Calu3 (cell line): ENCODE measurements around the gene NLRP6. TPM values are rescaled to one million over a fixed set of nuclear protein-coding genes. Genes with fewer than 3 reads are reported as not detected.

Source experiments
- BruUV-seq: library from RNA; stranded (reverse); fragments of 400-500 nt; replicated peaks from 2 replicates; lab custom pipeline; 2021; lab: Mats Ljungman, UMichigan
- CTCF ChIA-PET: fragments of 300-600 bp; sonication (Branson Sonifier 250); formaldehyde crosslinking; loops from one replicate; lab custom pipeline; 2022; ENCODE audit warnings: antibody characterized with exemption; lab: Charles Lee
- DNase-seq: peaks from one replicate; pipeline ENCODE4 v3.0.0; 2022
- H3K27ac Mint-ChIP-seq: one replicate; pipeline ENCODE4 v1.8.0; 2022; ENCODE audit warnings: mixed read lengths; ENCODE audit not compliant: unreplicated experiment
- H3K27me3 Mint-ChIP-seq: one replicate; pipeline ENCODE4 v1.8.0; 2022; ENCODE audit warnings: mixed read lengths; ENCODE audit not compliant: unreplicated experiment
- H3K36me3 Mint-ChIP-seq: one replicate; pipeline ENCODE4 v1.8.0; 2022; ENCODE audit warnings: mild to moderate bottlenecking, moderate library complexity, mixed read lengths; ENCODE audit not compliant: insufficient read depth, unreplicated experiment
- H3K4me1 Mint-ChIP-seq: one replicate; pipeline ENCODE4 v1.8.0; 2022; ENCODE audit warnings: mild to moderate bottlenecking, low read depth, mixed read lengths; ENCODE audit not compliant: unreplicated experiment
- H3K4me3 Mint-ChIP-seq: one replicate; pipeline ENCODE4 v1.8.0; 2022; ENCODE audit warnings: mild to moderate bottlenecking, low read depth, moderate library complexity, mixed read lengths; ENCODE audit not compliant: unreplicated experiment
- H3K9me3 Mint-ChIP-seq: one replicate; pipeline ENCODE4 v1.8.0; 2022; ENCODE audit warnings: low read depth, mixed read lengths; ENCODE audit not compliant: unreplicated experiment
- CTCF ChIP-seq: fragments of 200-600 bp; IDR thresholded peaks from one replicate; pipeline ENCODE4 v1.8.0; 2022; ENCODE audit warnings: antibody characterized with exemption; ENCODE audit not compliant: unreplicated experiment
- intact Hi-C: fragments of 100-400 bp; cut with micrococcal nuclease; formaldehyde crosslinking; loops from one replicate; pipeline ENCODE4 v1.10.0; 2022; ENCODE audit not compliant: unreplicated experiment
- total RNA-seq: library from RNA; stranded (reverse); gene quantifications from 2 replicates; pipeline ENCODE4 v1.2.3, GENCODE V29; 2022

The NLRP6 gene
- total RNA-seq, 1 experiment from 2014 or later: not detected

GRCh38 chr11:299951-300735, 21.9 kb downstream of the NLRP6 start:
- peaks cover 56% of the 10 kb centered on the region for H3K27me3 Mint-ChIP-seq
- TF ChIP-seq CTCF: no peak
- CTCF ChIA-PET: interaction anchor here (1.1 kb wide), 1 partner anchor 10 kb away, joined by 3 read pairs; no protein-coding TSS in a partner anchor
- H3K27ac Mint-ChIP-seq: no peak overlapping the region
- BruUV-seq: no TSS peak
- intact Hi-C loops: loop anchor here (10.0 kb wide), 1 partner anchor 55 kb away; no protein-coding TSS in a partner anchor
- H3K36me3 Mint-ChIP-seq: no peaks in the 10 kb centered on the region
- H3K9me3 Mint-ChIP-seq: no peaks in the 10 kb centered on the region
- peaks cover 20% of the 10 kb centered on the region for H3K4me1 Mint-ChIP-seq
- no peak overlapping the region for H3K4me3 Mint-ChIP-seq
- no peak for DNase-seq

DNA sequence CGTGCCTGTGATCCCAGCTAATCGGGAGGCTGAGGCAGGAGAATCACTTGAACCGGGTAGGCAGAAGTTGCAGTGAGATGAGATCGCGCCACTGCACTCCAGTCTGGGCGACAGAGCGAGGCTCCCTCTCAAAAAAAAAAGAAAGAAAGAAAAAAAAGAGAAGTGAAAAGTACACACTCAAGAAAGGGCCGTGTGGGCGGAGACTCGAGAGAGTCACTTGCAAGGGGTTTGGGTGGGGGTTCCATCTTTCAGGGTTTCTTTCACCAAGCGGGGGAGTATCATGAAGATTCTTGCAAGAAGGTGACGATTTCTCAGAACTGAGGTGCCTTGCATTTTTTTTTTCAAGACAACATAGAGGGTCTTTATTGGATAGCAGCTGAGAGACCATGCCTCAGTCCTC, 25.2 kb downstream of the NLRP6 start:
- no TSS peak for BruUV-seq
- CTCF ChIA-PET: no interaction called here
- no peaks in the 10 kb centered on the region for H3K9me3 Mint-ChIP-seq
- H3K27ac Mint-ChIP-seq: no peak overlapping the region
- TF ChIP-seq CTCF: no peak
- no peaks in the 10 kb centered on the region for H3K36me3 Mint-ChIP-seq
- H3K27me3 Mint-ChIP-seq: peaks cover 31% of the 10 kb centered on the region
- no peak for DNase-seq
- H3K4me3 Mint-ChIP-seq: peak overlapping the region; percentile 17
- intact Hi-C loops: loop anchor here (10.0 kb wide), 1 partner anchor 51 kb away; no protein-coding TSS in a partner anchor
- H3K4me1 Mint-ChIP-seq: peaks cover 27% of the 10 kb centered on the region

DNA sequence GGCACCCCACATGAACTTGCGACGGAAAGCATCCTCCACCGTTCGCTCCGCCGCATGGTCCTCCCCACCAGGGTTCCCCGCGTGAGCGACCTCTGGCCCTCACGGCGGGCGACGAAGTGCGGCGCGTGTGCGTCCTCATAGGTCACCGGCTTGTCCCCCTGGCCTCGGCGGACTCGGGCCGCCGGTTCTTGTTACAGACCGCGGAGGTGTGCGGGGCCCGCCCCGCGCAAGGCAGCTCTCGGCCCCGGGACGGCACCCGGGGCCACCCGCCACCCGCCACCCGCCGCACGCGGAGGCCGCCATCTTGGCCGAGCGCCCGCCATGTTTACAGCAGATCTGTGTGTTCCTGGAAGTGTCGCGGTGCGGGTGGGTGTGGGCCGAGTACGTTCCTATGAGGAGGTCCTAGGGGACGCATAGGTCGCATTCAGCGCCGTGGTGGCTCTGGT, 25.9 kb downstream of the NLRP6 start:
- Mint-ChIP-seq H3K27me3 (peaks cover 38% of the 10 kb centered on the region), H3K9me3 (no peaks in the 10 kb centered on the region), H3K36me3 (no peaks in the 10 kb centered on the region), H3K27ac (no peak overlapping the region), H3K4me1 (peaks cover 34% of the 10 kb centered on the region), H3K4me3 (no peak overlapping the region)
- CTCF ChIA-PET: interaction anchor here (0.7 to 0.9 kb wide), 2 partner anchors 52 to 141 kb away, joined by 3 to 8 read pairs; no protein-coding TSS in a partner anchor
- no peak for DNase-seq
- TF ChIP-seq CTCF: no peak
- intact Hi-C loops: loop anchor here (10.0 kb wide), 1 partner anchor 51 kb away; no protein-coding TSS in a partner anchor
- no TSS peak for BruUV-seq

GRCh38 chr11:304915-305843, 27.0 kb downstream of the NLRP6 start:
- intact Hi-C loops: loop anchor here (10.0 kb wide), 1 partner anchor 50 kb away; no protein-coding TSS in a partner anchor
- DNase-seq: peak; percentile 59
- Mint-ChIP-seq H3K9me3 (no peaks in the 10 kb centered on the region), H3K4me1 (peaks cover 42% of the 10 kb centered on the region), H3K27me3 (peaks cover 44% of the 10 kb centered on the region), H3K4me3 (no peak overlapping the region), H3K36me3 (no peaks in the 10 kb centered on the region), H3K27ac (no peak overlapping the region)
- CTCF ChIA-PET: interaction anchor here (0.7 to 0.9 kb wide), 2 partner anchors 51 to 140 kb away, joined by 3 to 8 read pairs; no protein-coding TSS in a partner anchor
- peak; percentile 61 for TF ChIP-seq CTCF
- BruUV-seq: no TSS peak
